GM21717 (cell line): ENCODE measurements around the gene IRF3.

Experiments used
- ATAC-seq: cut with Tn5 transposase; IDR thresholded peaks from one replicate; pipeline ENCODE4 v1.9.1; 2021; ENCODE audit warnings: mild to moderate bottlenecking, moderate library complexity; ENCODE audit not compliant: unreplicated experiment

The IRF3 gene

GRCh38 chr19:49672131-49672919 is 6.7 kb upstream of the IRF3 start:
- no peak for ATAC-seq

GRCh38 chr19:49669516-49669915 is 3.9 kb upstream of the IRF3 start:
- no peak for ATAC-seq

GRCh38 chr19:49667473-49667872 is 1.8 kb upstream of the IRF3 start:
- no peak for ATAC-seq

- ATAC-seq: no peak
Measured at GRCh38 chr19:49666120-49666444, 425 bp upstream of the IRF3 start.

- no peak for ATAC-seq
Measured at GRCh38 chr19:49665036-49665350, 664 bp downstream of the IRF3 start.

GRCh38 chr19:49664171-49665035 is 1.3 kb downstream of the IRF3 start:
- no peak for ATAC-seq

- no peak for ATAC-seq
Measured at GRCh38 chr19:49663224-49663623, 2.4 kb downstream of the IRF3 start.

- no peak for ATAC-seq
Measured at GRCh38 chr19:49662011-49662410, 3.6 kb downstream of the IRF3 start.

- ATAC-seq: no peak
Measured at GRCh38 chr19:49660338-49660961, 5.2 kb downstream of the IRF3 start.

- ATAC-seq: no peak
Measured at GRCh38 chr19:49658566-49659442, 6.9 kb downstream of the IRF3 start.

- ATAC-seq: no peak
Measured at GRCh38 chr19:49658139-49658517, 7.5 kb downstream of the IRF3 start.

- ATAC-seq: no peak
Measured at GRCh38 chr19:49657493-49658138, 8.0 kb downstream of the IRF3 start.

GRCh38 chr19:49656456-49657109 is 9.1 kb downstream of the IRF3 start:
- ATAC-seq: no peak

GRCh38 chr19:49655570-49656455 is 9.8 kb downstream of the IRF3 start:
- no peak for ATAC-seq

GRCh38 chr19:49654581-49654980 is 11.1 kb downstream of the IRF3 start:
- no peak for ATAC-seq

GRCh38 chr19:49653466-49653806 is 12.2 kb downstream of the IRF3 start:
- ATAC-seq: no peak

- ATAC-seq: no peak
Measured at GRCh38 chr19:49652551-49653465, 12.8 kb downstream of the IRF3 start.
